IPS-18a (cell line): ENCODE data around the gene UBE2E2.

ENCODE experiments used
- H3K27ac ChIP-seq: one replicate; pipeline ENCODE4 v1.5.1; 2013; ENCODE audit warnings: low read length
- H3K27me3 ChIP-seq: one replicate; pipeline ENCODE4 v1.6.1; 2013; ENCODE audit warnings: mild to moderate bottlenecking, low read length; ENCODE audit not compliant: control insufficient read depth, insufficient read depth
- H3K36me3 ChIP-seq: one replicate; pipeline ENCODE4 v1.6.1; 2013; ENCODE audit warnings: low read depth, low read length; ENCODE audit not compliant: control insufficient read depth
- H3K4me1 ChIP-seq: one replicate; pipeline ENCODE4 v1.6.1; 2013; ENCODE audit warnings: low read depth, low read length; ENCODE audit not compliant: control insufficient read depth
- H3K4me3 ChIP-seq: one replicate; pipeline ENCODE4 v1.5.1; 2013; ENCODE audit warnings: low read length
- H3K9ac ChIP-seq: one replicate; pipeline ENCODE4 v1.6.1; 2013; ENCODE audit warnings: mild to moderate bottlenecking, low read length, moderate library complexity
- H3K9me3 ChIP-seq: one replicate; pipeline ENCODE4 v1.6.1; 2013; ENCODE audit warnings: low read depth, low read length; ENCODE audit not compliant: control insufficient read depth

Gene UBE2E2

GRCh38 chr3:23455775-23456174 is 252.6 kb downstream of the UBE2E2 start:
- Histone ChIP-seq H3K36me3 (no peaks in the 10 kb centered on the region), H3K4me3 (no peak overlapping the region), H3K27ac (no peak overlapping the region), H3K27me3 (no peaks in the 10 kb centered on the region), H3K9ac (no peak overlapping the region), H3K4me1 (peaks cover 4% of the 10 kb centered on the region), H3K9me3 (no peaks in the 10 kb centered on the region)

GRCh38 chr3:23457697-23458096 is 254.6 kb downstream of the UBE2E2 start:
- no peaks in the 10 kb centered on the region for H3K27me3 ChIP-seq
- H3K9ac ChIP-seq: no peak overlapping the region
- H3K27ac ChIP-seq: no peak overlapping the region
- H3K36me3 ChIP-seq: no peaks in the 10 kb centered on the region
- H3K4me1 ChIP-seq: peaks cover 4% of the 10 kb centered on the region
- H3K9me3 ChIP-seq: no peaks in the 10 kb centered on the region
- no peak overlapping the region for H3K4me3 ChIP-seq

- Histone ChIP-seq H3K4me3 (no peak overlapping the region), H3K4me1 (peaks cover 4% of the 10 kb centered on the region), H3K36me3 (no peaks in the 10 kb centered on the region), H3K27me3 (no peaks in the 10 kb centered on the region), H3K27ac (no peak overlapping the region), H3K9ac (no peak overlapping the region), H3K9me3 (no peaks in the 10 kb centered on the region)
These were observed 256.3 kb downstream of the UBE2E2 start for GRCh38 chr3:23459465-23459864.

- Histone ChIP-seq H3K36me3 (no peaks in the 10 kb centered on the region), H3K9ac (no peak overlapping the region), H3K9me3 (no peaks in the 10 kb centered on the region), H3K27ac (no peak overlapping the region), H3K27me3 (no peaks in the 10 kb centered on the region), H3K4me3 (no peak overlapping the region), H3K4me1 (peaks cover 4% of the 10 kb centered on the region)
These were observed 256.9 kb downstream of the UBE2E2 start for GRCh38 chr3:23459889-23460546.

GRCh38 chr3:23461069-23461468 is 257.9 kb downstream of the UBE2E2 start:
- no peak overlapping the region for H3K27ac ChIP-seq

GRCh38 chr3:23463791-23464190 is 260.7 kb downstream of the UBE2E2 start:
- H3K27me3 ChIP-seq: no peaks in the 10 kb centered on the region
- no peaks in the 10 kb centered on the region for H3K36me3 ChIP-seq
- no peaks in the 10 kb centered on the region for H3K9me3 ChIP-seq
- H3K4me1 ChIP-seq: peaks cover 4% of the 10 kb centered on the region
- no peak overlapping the region for H3K9ac ChIP-seq
- H3K4me3 ChIP-seq: no peak overlapping the region
- H3K27ac ChIP-seq: no peak overlapping the region

More at GRCh38 chr3:23461069-23461468, 257.9 kb downstream of the UBE2E2 start:
- H3K36me3 ChIP-seq: no peaks in the 10 kb centered on the region
- H3K9ac ChIP-seq: no peak overlapping the region
- no peaks in the 10 kb centered on the region for H3K9me3 ChIP-seq
- H3K4me3 ChIP-seq: no peak overlapping the region
- H3K27me3 ChIP-seq: no peaks in the 10 kb centered on the region
- peaks cover 4% of the 10 kb centered on the region for H3K4me1 ChIP-seq

GRCh38 chr3:23465569-23465968 is 262.4 kb downstream of the UBE2E2 start:
- H3K9ac ChIP-seq: no peak overlapping the region
- no peaks in the 10 kb centered on the region for H3K4me1 ChIP-seq
- no peak overlapping the region for H3K27ac ChIP-seq
- H3K27me3 ChIP-seq: no peaks in the 10 kb centered on the region
- no peaks in the 10 kb centered on the region for H3K36me3 ChIP-seq
- no peaks in the 10 kb centered on the region for H3K9me3 ChIP-seq
- no peak overlapping the region for H3K4me3 ChIP-seq

- H3K9me3 ChIP-seq: no peaks in the 10 kb centered on the region
- H3K9ac ChIP-seq: no peak overlapping the region
- H3K4me3 ChIP-seq: no peak overlapping the region
- no peaks in the 10 kb centered on the region for H3K36me3 ChIP-seq
- no peak overlapping the region for H3K27ac ChIP-seq
- H3K27me3 ChIP-seq: no peaks in the 10 kb centered on the region
- no peaks in the 10 kb centered on the region for H3K4me1 ChIP-seq
These were observed 265.1 kb downstream of the UBE2E2 start for GRCh38 chr3:23468203-23468602.

- H3K9ac ChIP-seq: no peak overlapping the region
- H3K9me3 ChIP-seq: no peaks in the 10 kb centered on the region
- no peaks in the 10 kb centered on the region for H3K27me3 ChIP-seq
- H3K36me3 ChIP-seq: no peaks in the 10 kb centered on the region
- H3K4me1 ChIP-seq: peaks cover 7% of the 10 kb centered on the region
- no peak overlapping the region for H3K27ac ChIP-seq
- H3K4me3 ChIP-seq: no peak overlapping the region
These were observed 271.6 kb downstream of the UBE2E2 start for GRCh38 chr3:23474580-23475357.

- Histone ChIP-seq H3K9ac (no peak overlapping the region), H3K27ac (no peak overlapping the region), H3K27me3 (no peaks in the 10 kb centered on the region), H3K36me3 (no peaks in the 10 kb centered on the region), H3K9me3 (no peaks in the 10 kb centered on the region), H3K4me3 (no peak overlapping the region), H3K4me1 (peaks cover 12% of the 10 kb centered on the region)
These were observed 272.3 kb downstream of the UBE2E2 start for GRCh38 chr3:23475446-23475845.

- Histone ChIP-seq H3K9me3 (no peaks in the 10 kb centered on the region), H3K4me1 (peaks cover 31% of the 10 kb centered on the region), H3K4me3 (no peak overlapping the region), H3K9ac (no peak overlapping the region), H3K27ac (no peak overlapping the region), H3K27me3 (no peaks in the 10 kb centered on the region), H3K36me3 (no peaks in the 10 kb centered on the region)
These were observed 275.9 kb downstream of the UBE2E2 start for GRCh38 chr3:23479026-23479425.
